GM19035 (cell line): ENCODE measurements around the gene RSBN1L.
"Not testable (repeated sequence)": the region's sequence is repeated elsewhere in the genome, so short reads cannot be mapped to it uniquely, and the experiment has no call there.

ENCODE experiments used
- ATAC-seq: cut with Tn5 transposase; IDR thresholded peaks from one replicate; pipeline ENCODE4 v1.9.1; 2021; ENCODE audit not compliant: unreplicated experiment

The RSBN1L gene

GRCh38 chr7:77765906-77766800, 69.9 kb downstream of the RSBN1L start:
- ATAC-seq = no peak

GRCh38 chr7:77766801-77767605, 70.7 kb downstream of the RSBN1L start:
- no peak for ATAC-seq

- no peak for ATAC-seq
Measured at GRCh38 chr7:77770316-77770715, 74.1 kb downstream of the RSBN1L start.

- no peak for ATAC-seq
Measured at GRCh38 chr7:77771901-77772300, 75.6 kb downstream of the RSBN1L start.

- ATAC-seq = no peak
Measured at GRCh38 chr7:77778535-77778934, 82.3 kb downstream of the RSBN1L start.

GRCh38 chr7:77782383-77782782, 86.1 kb downstream of the RSBN1L start:
- no peak for ATAC-seq

- ATAC-seq = no peak
Measured at GRCh38 chr7:77783111-77783510, 86.9 kb downstream of the RSBN1L start.

- no peak for ATAC-seq
Measured at GRCh38 chr7:77783545-77783944, 87.3 kb downstream of the RSBN1L start.

GRCh38 chr7:77784426-77784825, 88.2 kb downstream of the RSBN1L start:
- ATAC-seq = not testable (repeated sequence)

GRCh38 chr7:77786018-77786417, 89.8 kb downstream of the RSBN1L start:
- ATAC-seq = no peak

- no peak for ATAC-seq
Measured at GRCh38 chr7:77786741-77787140, 90.5 kb downstream of the RSBN1L start.

GRCh38 chr7:77788327-77788902, 92.2 kb downstream of the RSBN1L start:
- ATAC-seq = no peak

GRCh38 chr7:77791336-77791735, 95.1 kb downstream of the RSBN1L start:
- no peak for ATAC-seq

GRCh38 chr7:77791956-77792355, 95.7 kb downstream of the RSBN1L start:
- no peak for ATAC-seq

GRCh38 chr7:77794000-77794399, 97.7 kb downstream of the RSBN1L start:
- ATAC-seq = no peak

GRCh38 chr7:77796109-77796508, 99.8 kb downstream of the RSBN1L start:
- no peak for ATAC-seq

GRCh38 chr7:77796960-77797359, 100.7 kb downstream of the RSBN1L start:
- no peak for ATAC-seq

- ATAC-seq = peak; percentile 35
Measured at GRCh38 chr7:77797734-77798393, 101.6 kb downstream of the RSBN1L start.

- ATAC-seq = peak; percentile 91
Measured at GRCh38 chr7:77798394-77799077, 102.3 kb downstream of the RSBN1L start, which contains the start of the genes PHTF2 and TMEM60. Gene PHTF2 (plus strand): TSS chr7:77798773. Gene TMEM60 (minus strand): TSS chr7:77798434. CDS start chr7:77794373, 4,061 bp downstream.
